KMS-11 (cell line): ENCODE results near the gene TMEM247.

Experiments used
- H2AFZ ChIP-seq: fragments of 200-600 bp; sonication (generic); 2 replicates; pipeline ENCODE4 v1.6.1; 2016; ENCODE audit warnings: antibody characterized with exemption, mixed run types, low read depth
- H3K27ac ChIP-seq: fragments of 200-600 bp; sonication (generic); 2 replicates; pipeline ENCODE4 v1.6.1; 2016; ENCODE audit warnings: mild to moderate bottlenecking, mixed run types
- H3K27me3 ChIP-seq: fragments of 200-600 bp; sonication (generic); 2 replicates; pipeline ENCODE4 v1.6.1; 2017; ENCODE audit warnings: mild to moderate bottlenecking, low read depth, mixed run types, moderate library complexity; ENCODE audit not compliant: insufficient read depth
- H3K36me3 ChIP-seq: fragments of 200-600 bp; sonication (generic); 2 replicates; pipeline ENCODE4 v1.6.1; 2017; ENCODE audit warnings: mild to moderate bottlenecking, mixed run types; ENCODE audit not compliant: insufficient read depth
- H3K4me1 ChIP-seq: fragments of 200-600 bp; sonication (generic); 2 replicates; pipeline ENCODE4 v1.6.1; 2016; ENCODE audit warnings: mild to moderate bottlenecking, low read depth, mixed run types; ENCODE audit not compliant: poor library complexity, severe bottlenecking
- H3K4me2 ChIP-seq: fragments of 200-600 bp; sonication (generic); 2 replicates; pipeline ENCODE4 v1.7.0; 2016; ENCODE audit warnings: mild to moderate bottlenecking, mixed run types
- H3K4me3 ChIP-seq: fragments of 200-600 bp; sonication (generic); IDR thresholded peaks from 2 replicates; pipeline ENCODE4 v1.6.1; 2017; ENCODE audit warnings: low read depth, low read length, mixed read lengths; ENCODE audit not compliant: insufficient read depth
- H3K79me2 ChIP-seq: fragments of 200-600 bp; sonication (generic); 2 replicates; pipeline ENCODE4 v1.6.1; 2016; ENCODE audit warnings: low read depth, mixed run types; ENCODE audit not compliant: insufficient read depth
- H3K9ac ChIP-seq: fragments of 200-600 bp; sonication (generic); 2 replicates; pipeline ENCODE4 v1.6.1; 2016; ENCODE audit warnings: mild to moderate bottlenecking, mixed run types
- H4K20me1 ChIP-seq: fragments of 200-600 bp; sonication (generic); 2 replicates; pipeline ENCODE4 v1.6.1; 2016; ENCODE audit warnings: mild to moderate bottlenecking, mixed run types; ENCODE audit not compliant: insufficient read depth
- TF ChIP-seq, protein P1 (sequence below): fragments of 200-600 bp; sonication (generic); conservative IDR thresholded peaks from 2 replicates; pipeline ENCODE4 v1.6.1; 2017; ENCODE audit warnings: low read depth, mild to moderate bottlenecking, antibody characterized with exemption, low read length, moderate library complexity, mixed read lengths

The TMEM247 gene

DNA sequence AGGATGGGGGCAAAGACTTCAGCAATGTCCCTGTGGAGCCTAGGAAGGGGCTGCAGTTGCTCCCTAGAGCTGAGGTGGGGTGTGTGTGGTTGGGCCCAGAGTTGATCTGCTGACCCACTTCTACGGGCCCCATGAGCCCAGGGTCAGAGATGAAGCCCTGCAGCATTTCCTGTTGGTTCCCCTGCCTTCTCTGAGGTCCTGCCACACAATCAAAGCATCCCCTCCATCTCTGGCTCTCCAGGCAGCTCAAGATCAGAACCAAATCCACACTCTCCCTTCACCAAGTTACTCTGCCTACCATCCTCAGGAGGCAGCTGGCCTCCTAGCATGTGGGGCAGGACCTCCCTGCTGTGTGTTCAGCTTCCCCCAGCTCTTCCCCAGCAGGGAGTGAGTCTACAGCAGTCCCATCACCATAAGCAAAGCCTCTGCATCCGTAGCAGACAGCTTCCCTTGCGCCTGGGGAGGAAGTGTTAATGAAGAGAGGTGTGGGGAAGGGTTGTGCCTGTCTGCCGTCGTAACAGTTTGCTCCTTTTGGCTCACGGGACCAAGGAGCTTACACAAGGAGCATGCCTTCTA lies 26.9 kb downstream of the TMEM247 start:
- H3K4me1 ChIP-seq: no peaks in the 10 kb centered on the region
- H3K4me3 ChIP-seq: no peak overlapping the region
- no peak overlapping the region for H3K4me2 ChIP-seq
- H3K36me3 ChIP-seq: no peaks in the 10 kb centered on the region
- TF ChIP-seq, protein P1, sequence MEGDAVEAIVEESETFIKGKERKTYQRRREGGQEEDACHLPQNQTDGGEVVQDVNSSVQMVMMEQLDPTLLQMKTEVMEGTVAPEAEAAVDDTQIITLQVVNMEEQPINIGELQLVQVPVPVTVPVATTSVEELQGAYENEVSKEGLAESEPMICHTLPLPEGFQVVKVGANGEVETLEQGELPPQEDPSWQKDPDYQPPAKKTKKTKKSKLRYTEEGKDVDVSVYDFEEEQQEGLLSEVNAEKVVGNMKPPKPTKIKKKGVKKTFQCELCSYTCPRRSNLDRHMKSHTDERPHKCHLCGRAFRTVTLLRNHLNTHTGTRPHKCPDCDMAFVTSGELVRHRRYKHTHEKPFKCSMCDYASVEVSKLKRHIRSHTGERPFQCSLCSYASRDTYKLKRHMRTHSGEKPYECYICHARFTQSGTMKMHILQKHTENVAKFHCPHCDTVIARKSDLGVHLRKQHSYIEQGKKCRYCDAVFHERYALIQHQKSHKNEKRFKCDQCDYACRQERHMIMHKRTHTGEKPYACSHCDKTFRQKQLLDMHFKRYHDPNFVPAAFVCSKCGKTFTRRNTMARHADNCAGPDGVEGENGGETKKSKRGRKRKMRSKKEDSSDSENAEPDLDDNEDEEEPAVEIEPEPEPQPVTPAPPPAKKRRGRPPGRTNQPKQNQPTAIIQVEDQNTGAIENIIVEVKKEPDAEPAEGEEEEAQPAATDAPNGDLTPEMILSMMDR: no peak
- H3K79me2 ChIP-seq: no peaks in the 10 kb centered on the region
- H3K27me3 ChIP-seq: no peaks in the 10 kb centered on the region
- H3K9ac ChIP-seq: no peak overlapping the region
- H3K27ac ChIP-seq: no peak overlapping the region
- no peak overlapping the region for H2AFZ ChIP-seq
- H4K20me1 ChIP-seq: no peaks in the 10 kb centered on the region

DNA sequence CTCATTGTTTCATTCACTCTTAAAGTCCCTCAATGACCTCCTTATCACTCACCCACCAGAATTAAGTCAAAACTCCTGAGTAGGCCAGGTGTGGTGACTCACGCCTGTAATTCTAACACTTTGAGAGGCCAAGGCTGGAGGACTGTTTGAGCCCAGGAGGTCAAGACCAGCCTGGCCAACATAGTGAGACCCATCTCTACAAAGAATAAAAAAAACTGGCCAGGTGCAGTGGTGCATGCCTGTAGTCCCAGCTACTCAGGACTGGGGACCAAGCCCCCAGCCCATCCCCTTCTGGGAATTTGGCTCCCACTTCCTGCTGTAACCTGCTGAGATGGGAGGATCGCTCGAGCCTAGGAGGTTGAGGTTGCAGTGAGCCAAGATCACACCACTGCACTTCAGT lies 28.9 kb downstream of the TMEM247 start:
- Histone ChIP-seq H3K79me2 (no peaks in the 10 kb centered on the region), H2AFZ (no peak overlapping the region), H3K9ac (no peak overlapping the region), H3K4me3 (no peak overlapping the region), H3K27ac (no peak overlapping the region), H4K20me1 (no peaks in the 10 kb centered on the region), H3K4me1 (no peaks in the 10 kb centered on the region), H3K36me3 (no peaks in the 10 kb centered on the region), H3K27me3 (no peaks in the 10 kb centered on the region), H3K4me2 (no peak overlapping the region)
- TF ChIP-seq, protein P1: no peak

DNA sequence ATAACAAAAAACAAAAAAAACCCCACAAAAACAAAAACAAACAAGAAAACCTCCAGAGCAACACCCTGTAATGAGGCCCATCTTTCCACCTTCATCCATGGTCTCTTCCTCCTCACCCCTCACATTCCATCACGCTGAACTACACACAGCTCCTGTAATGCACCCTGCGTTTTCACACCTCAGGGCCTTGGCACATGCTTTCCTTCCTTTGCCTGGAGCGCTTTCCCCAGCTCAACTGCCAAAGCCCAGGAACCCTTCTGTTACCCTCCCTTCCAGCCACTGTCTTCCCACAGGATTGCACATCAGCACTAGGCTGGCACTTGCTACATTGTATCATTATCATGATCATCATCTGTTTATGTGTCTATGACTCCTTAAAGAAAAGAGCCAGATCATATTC lies 29.4 kb downstream of the TMEM247 start:
- no peak overlapping the region for H3K9ac ChIP-seq
- H3K4me3 ChIP-seq: no peak overlapping the region
- no peaks in the 10 kb centered on the region for H3K4me1 ChIP-seq
- TF ChIP-seq, protein P1: no peak
- no peaks in the 10 kb centered on the region for H3K79me2 ChIP-seq
- no peak overlapping the region for H3K27ac ChIP-seq
- no peak overlapping the region for H3K4me2 ChIP-seq
- H2AFZ ChIP-seq: no peak overlapping the region
- H4K20me1 ChIP-seq: no peaks in the 10 kb centered on the region
- H3K27me3 ChIP-seq: no peaks in the 10 kb centered on the region
- no peaks in the 10 kb centered on the region for H3K36me3 ChIP-seq

DNA sequence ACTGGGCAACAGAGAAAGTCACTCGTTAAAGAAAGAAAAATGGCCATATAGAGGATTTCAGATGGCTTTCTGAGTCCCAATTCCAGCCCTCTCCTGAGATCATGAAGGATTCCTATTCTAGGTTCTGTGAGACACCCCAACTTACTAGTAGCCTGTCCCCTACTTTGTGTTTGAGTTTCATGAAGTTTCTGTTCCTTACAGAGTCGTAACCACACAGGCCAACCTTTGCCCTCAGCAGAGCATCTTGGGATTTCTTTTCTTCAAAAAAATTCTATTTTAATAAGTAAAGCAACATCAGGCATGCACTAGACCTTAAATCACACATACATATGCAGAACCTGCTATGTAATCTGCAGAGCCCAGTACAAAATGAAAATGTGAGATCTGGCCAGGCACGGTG lies 30.4 kb downstream of the TMEM247 start:
- no peak overlapping the region for H3K4me2 ChIP-seq
- H4K20me1 ChIP-seq: no peaks in the 10 kb centered on the region
- H3K79me2 ChIP-seq: no peaks in the 10 kb centered on the region

More for the DNA sequence above, 30.4 kb downstream of the TMEM247 start:
- H3K9ac ChIP-seq: no peak overlapping the region
- no peak overlapping the region for H3K27ac ChIP-seq
- no peak overlapping the region for H2AFZ ChIP-seq
- TF ChIP-seq, protein P1: no peak
- no peaks in the 10 kb centered on the region for H3K27me3 ChIP-seq
- H3K4me3 ChIP-seq: no peak overlapping the region
- H3K4me1 ChIP-seq: no peaks in the 10 kb centered on the region
- no peaks in the 10 kb centered on the region for H3K36me3 ChIP-seq
